Measurements from ENCODE around the gene PPIE. TPM values are rescaled to one million over a fixed set of nuclear protein-coding genes. Genes with fewer than 3 reads are reported as not detected.

PPIE gene
- total RNA-seq, 4 donors from 2014 or later: 26.6 to 35.6 (median 29.8) TPM

DNA sequence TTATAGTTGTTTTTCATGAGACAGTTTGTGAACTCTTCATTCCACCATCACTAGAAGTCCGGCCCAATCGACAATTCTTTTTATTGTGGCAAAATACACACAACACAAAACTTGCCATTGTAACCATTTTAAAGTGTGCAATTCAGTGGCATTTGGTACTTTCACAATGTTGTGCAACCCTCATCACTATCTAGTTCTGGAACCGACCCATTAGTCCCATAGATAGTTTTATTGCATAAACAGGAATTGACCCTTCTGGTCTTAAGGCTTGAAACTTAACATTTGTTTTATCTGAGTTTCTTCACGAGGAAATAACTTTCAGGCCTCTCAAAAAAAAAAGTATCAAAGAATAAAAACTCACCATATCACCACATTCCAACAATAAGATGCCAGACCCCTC, 8.8 kb upstream of the PPIE start:
- no peak for TF ChIP-seq CTCF (IDR thresholded peaks at IDR 0.05; ENCODE audit: low read depth)

DNA sequence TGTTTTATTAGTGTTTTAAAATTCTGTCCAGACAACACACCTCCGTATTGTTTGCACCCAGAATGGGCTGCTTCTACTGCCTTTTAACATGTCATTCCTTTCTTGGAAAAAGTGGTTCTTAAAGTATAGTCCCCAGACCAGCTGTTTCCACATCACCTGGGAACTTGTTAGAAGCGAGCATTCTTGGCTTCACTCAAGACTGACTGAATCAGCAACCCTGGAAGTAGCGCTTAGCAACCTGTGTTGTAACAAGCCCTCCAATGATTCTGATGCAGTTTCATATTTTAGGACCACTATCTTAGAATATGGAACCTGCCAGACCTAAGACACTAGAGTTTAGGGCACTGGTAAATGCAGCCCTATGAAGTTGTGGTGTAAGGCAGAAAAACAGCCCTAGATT, 6.0 kb upstream of the PPIE start:
- no peak for TF ChIP-seq CTCF (IDR thresholded peaks at IDR 0.05; ENCODE audit: low read depth)

DNA sequence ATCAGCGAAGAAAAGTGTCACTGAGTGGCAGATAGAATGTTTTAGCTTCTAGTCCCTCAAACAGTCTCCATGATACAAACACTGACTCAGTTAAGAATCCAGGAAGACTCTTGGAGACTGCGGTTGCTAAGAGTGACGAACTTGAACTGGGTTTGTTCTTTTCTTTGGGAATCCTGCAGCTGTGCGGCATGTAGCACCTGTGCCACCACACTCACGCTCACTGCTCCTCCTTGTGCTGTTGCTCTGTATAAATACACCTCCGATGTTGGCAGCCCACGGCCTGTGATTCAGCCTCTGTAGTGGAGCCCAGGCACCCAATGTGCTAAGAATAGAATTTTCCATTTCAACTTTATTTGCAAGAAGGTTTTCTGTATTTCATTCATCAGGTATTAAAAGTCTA, 5.5 kb upstream of the PPIE start:
- TF ChIP-seq CTCF (IDR thresholded peaks at IDR 0.05; ENCODE audit: low read depth): no peak

- no peak for TF ChIP-seq CTCF (IDR thresholded peaks at IDR 0.05; ENCODE audit: low read depth)
Measured at GRCh38 chr1:39735731-39736130, 3.0 kb upstream of the PPIE start.

GRCh38 chr1:39737546-39738169, 1.0 kb upstream of the PPIE start:
- TF ChIP-seq CTCF (IDR thresholded peaks at IDR 0.05; ENCODE audit: low read depth): no peak

DNA sequence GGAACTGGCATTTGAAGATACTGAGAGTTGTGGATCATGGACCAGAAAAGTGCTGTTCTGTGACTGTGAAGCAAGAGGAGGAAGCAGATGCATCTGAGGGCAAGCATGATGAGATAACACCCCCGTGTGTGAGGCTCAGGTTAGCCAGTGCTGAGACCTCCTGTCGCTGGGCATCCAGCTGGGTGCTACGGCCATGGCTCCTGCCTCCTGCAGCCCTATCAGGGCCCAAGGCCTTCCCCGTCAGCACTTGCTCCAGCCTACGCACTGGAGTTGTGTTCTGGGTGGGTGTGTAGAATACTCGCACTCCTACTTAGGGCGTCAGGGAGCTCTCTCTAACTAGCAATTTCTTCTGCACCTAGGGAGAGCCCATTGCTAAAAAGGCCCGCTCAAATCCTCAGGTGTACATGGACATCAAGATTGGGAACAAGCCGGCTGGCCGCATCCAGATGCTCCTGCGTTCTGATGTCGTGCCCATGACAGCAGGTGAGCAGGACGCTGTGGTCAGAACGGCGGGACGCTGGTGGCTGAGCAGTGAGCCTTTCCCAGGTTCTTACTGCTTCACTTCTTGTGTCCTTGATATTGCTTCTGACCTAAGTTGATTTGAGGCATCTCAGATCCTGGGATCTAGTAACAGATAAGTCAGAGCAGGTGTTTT, 6.5 kb downstream of the PPIE start:
- TF ChIP-seq CTCF (IDR thresholded peaks at IDR 0.05; ENCODE audit: low read depth): no peak

DNA sequence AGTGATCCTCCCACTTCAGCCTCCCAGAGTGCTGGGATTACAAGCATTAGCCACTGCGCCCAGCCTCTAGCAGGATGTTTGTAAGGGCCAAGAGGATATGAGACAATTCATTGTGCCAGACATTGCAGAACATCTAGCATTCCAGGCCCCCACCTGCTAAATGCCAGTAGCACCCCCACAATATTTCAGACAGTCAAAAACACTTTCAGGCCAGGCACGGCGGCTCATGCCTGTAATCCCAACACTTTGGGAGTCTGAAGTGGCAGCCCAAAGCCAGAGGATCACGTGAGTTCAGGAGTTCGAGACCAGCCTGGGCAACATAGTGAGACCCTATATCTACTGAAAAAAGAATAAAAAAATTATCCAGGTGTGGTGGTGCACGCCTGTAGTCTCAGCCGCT, 12.9 kb downstream of the PPIE start:
- no peak for TF ChIP-seq CTCF (IDR thresholded peaks at IDR 0.05; ENCODE audit: low read depth)
